Mucosa of gallbladder (tissue), 1 donor: ENCODE data around the gene CETN2. TPM values are rescaled to one million over a fixed set of nuclear protein-coding genes. Genes with fewer than 3 reads are reported as not detected.
"Not testable (repeated sequence)": the region's sequence is repeated elsewhere in the genome, so short reads cannot be mapped to it uniquely, and the experiment has no call there.

Source experiments
- DNase-seq: peaks from one replicate; pipeline ENCODE4 v3.0.0-alpha.2; 2020; ENCODE audit warnings: low spot score
- total RNA-seq: library from RNA; stranded (reverse); gene quantifications from one replicate; pipeline ENCODE4 v1.2.1, GENCODE V29; 2021
- donor health status: DM: no; HTN: no; CAD: no.

CETN2 gene
- total RNA-seq, 1 donor from 2014 or later: 44.3 TPM

DNA sequence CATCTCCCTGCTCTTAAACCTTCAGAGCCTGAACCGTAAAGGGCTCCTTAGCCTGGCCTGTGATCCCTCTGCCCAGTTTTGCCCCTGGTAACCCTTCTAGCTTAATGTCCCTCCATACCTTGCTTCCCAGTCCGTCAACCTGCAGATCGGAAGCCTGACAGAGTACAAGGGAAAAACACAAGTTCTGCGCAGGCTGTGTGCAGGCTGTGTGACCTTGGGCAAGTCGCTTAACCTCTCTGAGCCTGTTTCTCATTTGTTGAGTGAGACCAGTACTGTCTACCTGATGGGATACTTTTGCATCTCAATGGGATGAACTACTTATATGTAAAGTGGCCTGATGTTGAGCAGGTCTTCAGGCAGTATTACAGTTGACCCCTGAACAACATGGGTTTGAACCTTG lies 2.0 kb upstream of the CETN2 start:
- no peak for DNase-seq

DNA sequence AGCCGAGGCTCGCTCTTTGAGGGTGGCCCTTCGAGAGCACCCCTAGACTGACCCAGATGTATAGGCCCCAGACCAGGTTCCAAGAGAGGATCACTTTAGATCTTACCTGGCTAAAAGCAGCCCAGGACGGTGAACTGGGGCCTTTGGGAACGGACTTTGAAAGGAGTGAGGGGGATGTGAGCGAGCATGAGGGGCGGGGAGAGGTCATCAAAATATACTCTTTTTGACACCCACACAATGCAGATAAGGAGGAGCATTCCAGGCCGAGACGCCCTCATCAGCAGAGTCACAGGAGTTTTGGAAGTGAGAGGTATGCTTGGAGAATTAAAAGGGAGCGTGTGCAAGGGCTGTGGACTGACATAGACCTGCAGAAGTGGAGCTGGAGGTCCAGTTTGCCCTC lies 834 bp upstream of the CETN2 start:
- no peak for DNase-seq

GRCh38 chrX:152824841-152825374 lies 5.6 kb downstream of the CETN2 start:
- DNase-seq: no peak

GRCh38 chrX:152823657-152824056 lies 6.9 kb downstream of the CETN2 start:
- no peak for DNase-seq

GRCh38 chrX:152822383-152823086 lies 8.0 kb downstream of the CETN2 start:
- no peak for DNase-seq

GRCh38 chrX:152821145-152821765 lies 9.3 kb downstream of the CETN2 start:
- DNase-seq: no peak

DNA sequence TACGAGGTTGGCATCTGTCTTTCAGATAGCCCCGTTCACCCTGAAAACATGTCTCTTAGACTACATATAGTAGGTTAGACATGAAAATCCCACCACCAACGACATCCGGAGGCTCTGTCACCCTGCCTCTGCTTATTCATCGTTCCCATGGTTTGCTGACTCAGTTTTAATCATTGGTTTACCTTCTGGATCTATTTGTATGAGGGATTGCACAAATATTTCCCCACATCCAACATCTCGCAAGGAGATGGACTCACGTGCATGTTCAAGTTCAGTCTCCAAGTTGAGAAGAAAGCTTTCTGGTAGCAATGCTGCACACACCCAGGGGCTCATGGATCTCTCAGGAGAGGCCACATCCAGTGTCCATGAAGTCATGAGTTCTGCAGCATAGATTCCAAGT lies 10.8 kb downstream of the CETN2 start:
- DNase-seq: no peak

DNA sequence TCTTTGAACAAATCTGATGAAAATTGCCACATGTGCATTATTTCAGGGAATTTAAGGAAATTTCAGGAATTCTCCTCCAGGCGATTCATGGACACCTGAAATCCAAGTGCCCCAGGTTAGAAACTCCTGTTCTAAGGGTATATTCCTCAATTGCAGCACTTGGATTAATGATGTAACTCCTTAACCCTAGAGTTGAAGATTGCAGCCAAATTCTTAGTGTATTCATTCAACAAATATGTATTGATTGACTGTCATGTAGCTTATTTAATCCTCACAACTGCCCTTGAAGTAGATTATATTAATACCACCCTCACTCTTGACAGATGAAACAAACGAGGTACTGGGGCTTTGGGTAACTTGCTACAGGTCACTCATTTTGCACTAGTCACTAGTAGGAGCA lies 11.3 kb downstream of the CETN2 start:
- DNase-seq: no peak

DNA sequence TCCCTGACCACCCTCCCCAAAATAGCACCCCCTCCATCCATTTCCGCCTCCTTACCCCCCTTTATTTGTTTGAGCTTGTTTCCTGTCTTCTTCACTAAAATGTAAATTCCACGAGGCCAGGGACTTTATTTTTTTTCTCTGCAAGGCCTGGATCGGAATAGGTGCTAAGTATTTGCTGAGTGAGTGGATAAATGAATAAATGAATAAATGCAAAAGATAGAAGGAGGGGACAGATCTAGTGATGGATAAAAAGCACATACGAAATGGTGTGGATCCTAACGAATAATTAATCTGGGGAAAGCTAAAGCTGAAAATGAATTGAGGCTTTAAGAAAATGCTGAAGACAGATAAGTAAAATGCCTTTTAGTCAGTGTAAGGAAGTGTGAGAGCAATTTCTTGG lies 12.2 kb downstream of the CETN2 start:
- no peak for DNase-seq

DNA sequence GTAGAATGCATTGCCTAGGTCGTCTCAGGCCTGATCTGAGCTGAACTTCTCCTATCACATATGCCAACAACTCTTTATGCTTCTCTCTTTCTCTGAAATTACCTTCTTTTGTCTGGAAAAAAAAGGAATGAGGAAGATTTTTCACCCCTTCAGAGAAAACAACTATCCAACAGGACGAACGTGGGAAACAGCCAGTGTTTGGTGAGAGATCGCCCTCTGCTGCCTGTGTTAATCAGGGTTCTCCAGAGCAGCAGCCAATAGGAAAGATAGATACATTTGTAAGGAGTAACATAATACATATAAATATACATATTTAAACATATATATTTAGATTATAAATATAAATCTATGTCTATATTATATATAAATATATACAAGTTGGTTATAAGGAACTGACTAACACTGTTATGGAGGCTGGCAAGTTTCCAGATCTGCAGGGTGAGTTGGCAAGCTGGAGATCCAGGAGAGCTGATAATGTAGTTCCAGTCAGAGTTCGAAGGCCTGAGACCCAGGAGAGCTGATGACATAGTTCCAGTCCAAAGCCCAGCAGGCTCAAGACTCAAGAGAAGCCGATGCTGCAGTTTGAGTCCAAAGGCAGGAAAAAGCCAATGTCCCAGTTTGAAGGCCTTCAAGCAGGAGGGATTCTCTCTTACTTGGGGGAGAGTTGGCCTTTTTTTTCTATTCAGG lies 13.3 kb downstream of the CETN2 start:
- DNase-seq: no peak

- DNase-seq: no peak
Measured at GRCh38 chrX:152814048-152814447, 16.5 kb downstream of the CETN2 start.

DNA sequence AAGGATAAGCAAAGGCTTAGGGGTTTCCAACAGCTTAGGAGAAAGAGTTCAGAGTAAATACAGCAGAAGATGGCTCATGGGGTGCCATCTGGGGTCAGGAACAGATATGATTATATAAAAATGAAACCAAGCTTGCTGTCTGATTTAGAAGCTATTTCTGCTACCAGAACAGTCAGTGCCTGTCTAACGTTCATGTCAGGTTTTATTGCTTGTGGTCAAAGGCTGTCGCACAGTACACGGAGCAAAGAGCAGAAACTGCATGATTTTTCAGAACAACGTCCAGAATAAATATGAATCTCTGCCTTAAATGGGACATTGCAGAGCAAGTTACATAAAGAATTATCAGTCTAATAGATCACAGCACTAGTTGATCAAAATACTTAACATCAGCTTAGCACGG lies 17.4 kb downstream of the CETN2 start:
- DNase-seq: no peak

- no peak for DNase-seq
Measured at GRCh38 chrX:152810403-152810802, 20.2 kb downstream of the CETN2 start.

DNA sequence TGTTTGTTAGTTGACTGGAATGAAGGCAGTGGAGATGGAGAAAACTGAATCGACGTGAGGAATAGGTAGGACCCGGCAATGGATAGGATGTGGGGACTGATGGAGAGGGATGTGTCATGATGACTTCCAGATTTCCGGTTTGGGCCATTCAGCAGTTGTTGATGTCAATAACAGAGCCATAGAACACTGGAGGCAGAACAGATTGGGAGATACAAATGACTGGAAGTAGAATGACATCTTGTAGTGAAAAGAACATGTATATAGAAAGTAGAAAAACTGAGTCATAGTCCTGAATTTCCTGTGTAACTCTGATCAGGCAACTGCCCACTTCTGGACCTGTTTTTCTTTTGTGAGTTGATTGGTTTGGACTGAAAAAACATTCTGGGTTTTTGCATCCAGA lies 24.5 kb downstream of the CETN2 start:
- DNase-seq: no peak

- no peak for DNase-seq
Measured at GRCh38 chrX:152798945-152799344, 31.6 kb downstream of the CETN2 start.

DNA sequence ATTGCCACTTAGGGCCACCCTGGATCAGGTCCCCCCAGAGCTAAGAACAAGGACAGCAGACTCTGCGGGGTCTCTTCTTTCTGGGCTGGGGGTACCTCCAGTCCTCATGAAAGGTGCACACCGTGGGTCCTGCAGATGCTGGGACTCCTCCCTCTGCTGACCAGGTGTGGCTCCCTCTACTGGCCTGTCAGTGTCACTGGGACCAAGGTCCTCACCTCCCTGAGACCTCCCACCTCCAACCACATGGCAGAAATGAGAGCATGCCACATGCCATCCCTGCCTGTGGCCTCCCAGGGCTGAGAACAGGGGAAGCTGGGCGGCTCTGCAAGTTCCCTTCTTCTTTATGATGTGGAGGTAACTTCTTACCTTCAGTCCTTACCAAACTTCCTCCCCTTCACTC lies 43.5 kb downstream of the CETN2 start:
- DNase-seq: not testable (repeated sequence)

Other genes with a start within 250 kb of the CETN2 start
- 0.03 TPM for gene GABRQ, start 192.9 kb downstream of the CETN2 start, total RNA-seq
- gene MAGEA3, start 132.0 kb downstream of the CETN2 start, total RNA-seq: not detected
- gene CSAG2, start 121.5 kb downstream of the CETN2 start, total RNA-seq: not detected
- gene MAGEA2B, start 116.1 kb downstream of the CETN2 start, total RNA-seq: not detected
- gene CSAG1, start 97.0 kb downstream of the CETN2 start, total RNA-seq: not detected
- not detected for gene MAGEA12, start 97.0 kb downstream of the CETN2 start, total RNA-seq
- gene MAGEA2, start 76.9 kb downstream of the CETN2 start, total RNA-seq: not detected
- gene CSAG3, start 71.5 kb downstream of the CETN2 start, total RNA-seq: not detected
- 0.26 TPM for gene MAGEA6, start 61.1 kb downstream of the CETN2 start, total RNA-seq
- gene NSDHL, start 306 bp upstream of the CETN2 start, total RNA-seq: 32.4 TPM
- 16.5 TPM for gene ZNF185, start 67.3 kb upstream of the CETN2 start, total RNA-seq
- not detected for gene PNMA5, start 163.4 kb upstream of the CETN2 start, total RNA-seq
- 0.32 TPM for gene PNMA3, start 225.7 kb upstream of the CETN2 start, total RNA-seq
- gene PNMA6A, start 241.7 kb upstream of the CETN2 start, total RNA-seq: 0.98 TPM